Sciatic nerve (tissue), 2 donors: Measurements from ENCODE around the gene CCDC43. TPM values are rescaled to one million over a fixed set of nuclear protein-coding genes. Genes with fewer than 3 reads are reported as not detected.
A peak's percentile ranks its signal among the peaks of the same experiment; 100 is the strongest.
"Not testable (repeated sequence)": the region's sequence is repeated elsewhere in the genome, so short reads cannot be mapped to it uniquely, and the experiment has no call there.

Source experiments
- ATAC-seq: fragments of 200-7000 bp; cut with Tn5 transposase; one replicate; pipeline ENCODE4 v1.9.1; 2020; ENCODE audit warnings: mild to moderate bottlenecking, moderate library complexity
- DNase-seq: peaks from one replicate; pipeline ENCODE4 v3.0.0-alpha.2; 2020; ENCODE audit warnings: low spot score
- intact Hi-C: fragments of 100-400 bp; cut with DNase I; formaldehyde crosslinking; loops from one replicate; pipeline ENCODE4 v1.14.2; 2022
- total RNA-seq: library from RNA; stranded (reverse); fragmentation: NEBNext Ultra II Directional; extraction: Animal tissue kit (Norgen Biotek cat#: 25700); gene quantifications from one replicate; pipeline ENCODE4 v1.2.1, GENCODE V29; 2021
- donor health status: DM: no; HTN: no; CAD: no.
- donor health status: DM: no; HTN: no; CAD: no.

Gene CCDC43
- total RNA-seq, 1 donor from 2014 or later, result 18.9 TPM

DNA sequence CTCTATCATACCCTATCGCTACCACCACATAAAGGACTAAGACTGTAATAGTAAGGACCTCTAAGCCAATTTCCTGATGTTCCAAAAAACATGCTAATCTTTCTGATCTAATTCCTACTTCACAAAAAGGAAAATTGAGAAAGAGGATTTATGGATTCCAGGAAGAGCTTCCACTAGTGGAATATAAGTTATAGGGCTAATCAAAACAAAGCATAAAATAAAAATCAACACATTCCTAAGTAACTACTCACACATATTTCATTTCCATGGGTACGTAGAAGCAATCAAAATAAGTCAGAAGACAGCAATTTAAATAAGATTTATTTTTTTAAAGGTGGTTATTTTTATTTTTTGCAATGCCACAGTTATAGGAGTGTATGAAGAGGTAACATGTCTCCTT lies 12.4 kb downstream of the CCDC43 start:
- ATAC-seq, result no peak
- no peak for DNase-seq
- intact Hi-C loops, result no loop called here

DNA sequence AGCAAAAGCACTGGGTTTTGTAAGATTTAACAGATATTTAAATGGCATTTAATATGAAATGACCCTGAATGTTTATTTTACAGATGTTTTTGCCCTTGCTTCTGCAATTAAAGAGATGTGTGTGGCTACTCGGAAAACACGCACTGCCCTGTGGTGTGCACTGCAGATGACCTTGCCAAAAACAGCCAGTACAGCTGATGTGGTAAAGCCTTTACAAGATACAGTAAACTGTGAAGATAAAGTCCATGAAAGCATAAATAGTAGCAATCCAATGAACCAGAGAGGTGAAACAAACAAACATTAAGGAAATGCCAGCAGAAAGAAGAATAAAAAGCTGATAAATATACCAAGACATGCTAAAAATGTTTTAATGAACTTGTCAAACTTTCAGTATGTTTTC lies 15.7 kb downstream of the CCDC43 start:
- DNase-seq, result no peak
- intact Hi-C loops, result no loop called here

DNA sequence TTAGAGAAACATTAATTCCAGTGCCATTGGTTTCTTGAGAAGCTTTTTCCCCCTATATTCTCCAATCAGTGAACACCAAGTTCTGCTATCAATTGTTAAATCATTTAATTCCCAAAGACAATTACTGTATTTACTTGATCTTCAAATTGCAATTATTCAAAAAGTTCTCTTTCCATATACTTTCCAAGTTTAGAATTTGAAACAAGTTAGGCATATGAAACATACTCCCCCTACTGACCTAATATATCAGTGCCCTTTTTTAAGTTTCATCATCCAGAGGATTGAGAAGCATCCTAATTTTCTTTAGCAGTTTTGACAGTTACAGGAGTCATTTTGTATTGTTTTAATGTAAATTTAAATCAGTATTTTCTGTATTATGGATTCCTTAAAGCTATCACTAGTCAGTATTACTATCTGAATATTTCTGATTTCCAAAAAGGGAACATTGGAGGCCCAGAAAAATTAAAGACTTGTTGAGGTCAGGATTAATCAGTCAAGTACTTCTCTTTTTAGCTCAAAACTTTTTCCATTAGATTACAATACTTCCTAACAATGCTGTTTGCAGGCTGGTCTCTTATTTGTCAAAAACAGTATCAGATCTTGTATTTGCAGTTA lies 17.0 kb downstream of the CCDC43 start:
- intact Hi-C loops, result no loop called here
- ATAC-seq (no peak), DNase-seq (no peak)

More for the DNA sequence above, 15.7 kb downstream of the CCDC43 start:
- ATAC-seq, result no peak

DNA sequence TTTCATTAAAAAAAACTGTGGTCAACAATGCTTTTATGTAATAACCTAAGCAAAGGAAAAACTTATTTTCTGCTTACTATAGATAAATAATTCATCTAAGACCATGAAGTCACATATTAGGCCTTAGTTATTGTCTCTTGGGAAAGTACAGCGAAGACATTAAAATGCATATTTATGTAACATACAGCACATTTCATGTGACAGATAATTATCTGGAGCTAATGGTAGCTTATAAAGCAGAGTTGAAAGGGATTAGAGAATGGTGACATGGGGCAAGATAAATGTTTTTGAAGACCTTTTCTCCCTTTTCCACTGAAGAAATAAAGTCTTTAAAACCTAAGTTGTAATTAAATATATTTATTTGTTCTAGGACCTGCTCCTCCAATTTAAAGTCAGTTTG lies 23.6 kb downstream of the CCDC43 start:
- ATAC-seq, result no peak
- no peak for DNase-seq
- intact Hi-C loops, result no loop called here

DNA sequence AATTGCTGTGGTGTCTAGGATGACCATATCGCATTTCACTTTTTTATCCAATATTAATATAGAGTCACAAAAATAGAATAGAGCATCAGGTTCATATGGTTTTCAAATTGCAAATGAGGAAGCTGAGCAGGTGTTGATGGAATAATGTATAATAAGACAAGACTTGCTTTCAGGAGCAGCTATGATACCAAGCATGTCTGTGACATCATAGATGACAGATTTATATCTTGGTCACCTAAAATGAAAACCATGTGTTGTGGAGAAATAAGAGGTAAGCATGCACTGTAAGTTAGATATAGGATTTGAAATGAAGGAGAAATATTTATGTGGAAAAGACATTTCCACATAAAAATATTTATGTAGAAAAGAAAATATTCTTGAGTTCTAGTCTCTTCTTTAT lies 24.7 kb downstream of the CCDC43 start:
- intact Hi-C loops, result no loop called here
- ATAC-seq (no peak), DNase-seq (no peak)

DNA sequence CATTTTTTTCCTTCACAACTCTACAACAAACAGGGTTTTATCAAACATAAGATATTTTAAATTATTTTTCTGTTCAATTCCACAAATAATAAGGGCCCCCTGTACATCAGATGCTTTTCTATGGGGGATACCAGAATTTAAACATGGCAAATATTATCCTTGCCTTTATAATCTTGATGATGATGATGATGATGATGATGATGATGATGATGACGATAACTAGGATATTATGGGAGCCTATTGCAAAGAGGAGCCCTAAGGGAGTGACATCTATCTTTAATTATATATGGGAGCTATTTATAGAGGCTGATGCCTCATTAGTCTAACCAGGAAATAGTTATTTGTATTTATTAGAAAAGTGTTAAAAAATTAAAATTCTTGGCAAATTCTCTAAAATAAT lies 26.5 kb downstream of the CCDC43 start:
- ATAC-seq (no peak), DNase-seq (no peak)
- intact Hi-C loops, result no loop called here

DNA sequence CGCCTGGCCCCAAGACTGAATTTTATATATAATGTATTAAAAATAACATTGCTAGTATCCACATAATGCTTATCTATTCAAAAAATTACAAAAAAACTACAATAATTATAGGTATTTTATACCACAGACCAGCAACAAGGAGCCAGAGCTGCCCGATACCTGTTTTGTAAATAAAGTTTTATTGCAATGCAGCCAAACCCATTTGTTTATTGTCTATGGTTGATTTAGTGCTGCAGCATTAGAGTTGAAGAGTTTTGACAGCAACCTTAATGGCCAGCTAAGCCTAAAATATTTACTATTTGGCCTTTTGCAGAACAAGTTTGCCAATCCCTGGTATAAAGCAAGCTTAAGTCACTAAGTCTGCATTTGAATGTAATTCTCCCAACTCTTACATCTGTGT lies 27.7 kb downstream of the CCDC43 start:
- ATAC-seq, result no peak
- intact Hi-C loops, result no loop called here
- no peak for DNase-seq

DNA sequence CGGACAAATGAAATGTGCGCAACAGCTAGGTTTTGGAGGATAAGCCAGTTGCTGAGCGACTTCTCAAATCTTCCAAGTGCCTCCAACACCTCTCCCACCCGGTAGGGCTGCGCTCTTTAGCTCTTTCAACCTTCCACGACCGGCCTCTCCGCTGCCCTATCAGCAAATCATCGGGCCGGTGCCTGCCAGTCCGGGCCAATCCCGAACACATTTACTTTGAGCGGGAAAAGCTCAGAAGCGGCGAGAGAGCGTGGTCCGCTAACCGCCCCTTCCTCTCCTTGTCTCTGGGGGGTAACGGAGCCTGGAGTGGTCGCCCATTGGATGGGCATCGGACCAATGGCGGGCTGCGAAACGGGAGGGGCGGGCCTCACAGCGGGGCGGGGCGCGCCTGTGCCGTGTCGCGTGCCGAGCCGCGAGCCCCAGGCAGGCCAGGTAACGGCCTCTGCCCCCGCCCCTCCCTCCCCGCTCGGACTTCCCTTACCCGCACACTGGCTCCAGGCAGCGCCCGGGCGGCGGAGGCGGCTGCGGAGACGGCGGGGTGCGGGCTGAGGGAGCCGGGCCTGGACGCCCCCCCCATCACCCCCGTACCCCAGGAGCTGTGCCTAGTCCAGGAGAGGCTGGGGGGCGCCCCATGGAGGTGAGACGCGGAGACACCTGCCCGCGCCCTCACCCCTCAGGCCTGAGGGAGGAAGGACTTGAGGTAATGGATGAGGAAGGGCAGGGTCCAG lies 33.4 kb downstream of the CCDC43 start, which contains the start of gene MEIOC:
TSS of gene MEIOC (plus strand) at position 486 of the 728 bp plus-strand sequence. CDS start at position 632, 146 bp downstream.
- DNase-seq, result no peak
- intact Hi-C loops, result no loop called here
- no peak for ATAC-seq

DNA sequence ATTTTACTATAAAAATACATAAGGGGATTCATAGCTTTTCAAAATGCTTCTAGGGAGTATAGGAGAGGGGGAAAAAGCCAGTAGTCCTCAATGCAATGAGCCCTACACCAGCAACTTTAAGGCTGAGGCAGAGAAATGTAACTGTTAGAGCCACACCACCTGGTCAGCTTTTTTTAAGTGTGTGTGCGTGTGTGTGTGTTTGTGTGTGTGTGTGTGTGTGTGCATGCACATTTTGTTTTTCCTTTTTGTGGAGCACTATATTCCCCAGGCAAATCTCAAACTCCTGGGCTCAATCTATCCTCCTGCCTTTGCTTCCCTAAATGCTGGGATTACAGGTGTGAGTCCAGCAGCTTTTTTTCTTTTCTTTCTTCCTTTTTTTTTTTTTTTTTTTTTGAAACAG lies 35.6 kb downstream of the CCDC43 start:
- no peak for ATAC-seq
- intact Hi-C loops, result no loop called here
- DNase-seq, result no peak

DNA sequence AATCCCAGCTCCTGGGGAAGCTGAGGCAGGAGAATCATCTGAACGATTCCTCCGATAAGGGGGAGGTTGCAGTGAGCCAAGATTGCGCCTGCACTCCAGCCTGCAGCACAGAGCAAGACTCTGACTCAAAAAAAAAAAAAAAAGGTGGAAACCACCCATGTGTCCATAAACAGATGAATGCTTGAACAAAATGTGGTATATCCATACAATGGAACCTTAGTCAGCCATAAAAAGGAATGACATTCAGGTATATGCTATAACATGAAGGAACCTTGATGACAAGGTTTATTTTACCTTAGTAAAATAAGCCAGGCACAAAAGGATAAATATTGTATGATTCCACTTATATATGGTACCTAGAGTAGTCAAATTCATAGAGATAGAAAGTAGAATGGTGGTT lies 36.2 kb downstream of the CCDC43 start:
- intact Hi-C loops, result no loop called here
- no peak for DNase-seq
- no peak for ATAC-seq

DNA sequence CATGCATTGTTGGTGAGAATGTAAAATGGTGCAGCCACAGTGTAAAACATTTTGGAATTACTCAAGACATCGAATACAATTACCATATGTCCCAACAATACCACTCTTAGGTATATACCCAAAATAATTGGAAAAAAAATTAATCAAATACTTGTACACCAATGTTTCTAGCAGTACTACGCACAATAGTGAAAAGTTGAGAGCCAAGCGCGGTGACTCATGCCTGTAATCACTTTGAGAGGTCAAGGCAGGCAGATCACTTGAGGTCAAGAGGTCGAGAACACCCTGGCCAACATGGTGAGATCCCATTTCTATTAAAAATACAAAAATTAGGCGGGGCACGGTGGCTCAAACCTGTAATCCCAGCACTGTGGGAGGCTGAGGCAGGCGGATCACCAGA lies 36.8 kb downstream of the CCDC43 start:
- ATAC-seq (no peak), DNase-seq (no peak)
- intact Hi-C loops, result no loop called here

DNA sequence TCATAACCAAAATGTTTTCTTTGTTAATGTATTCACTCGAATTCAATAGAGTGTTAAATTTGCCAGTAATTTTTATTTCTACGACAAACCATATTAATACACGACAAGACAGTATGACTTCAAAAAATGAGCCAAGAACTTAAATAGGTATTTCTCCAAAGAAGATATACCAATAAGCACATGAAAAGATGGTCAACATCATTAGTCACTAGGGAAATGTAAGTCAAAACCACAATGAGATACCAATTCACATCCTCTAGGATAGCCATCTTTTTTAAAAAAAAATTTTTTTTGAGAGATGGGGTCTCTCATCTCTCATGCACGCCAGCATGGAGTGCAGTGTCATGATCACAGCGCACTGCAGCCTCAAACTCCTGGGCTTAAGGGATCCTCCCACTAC lies 38.3 kb downstream of the CCDC43 start:
- no peak for DNase-seq
- intact Hi-C loops, result no loop called here
- ATAC-seq, result no peak

DNA sequence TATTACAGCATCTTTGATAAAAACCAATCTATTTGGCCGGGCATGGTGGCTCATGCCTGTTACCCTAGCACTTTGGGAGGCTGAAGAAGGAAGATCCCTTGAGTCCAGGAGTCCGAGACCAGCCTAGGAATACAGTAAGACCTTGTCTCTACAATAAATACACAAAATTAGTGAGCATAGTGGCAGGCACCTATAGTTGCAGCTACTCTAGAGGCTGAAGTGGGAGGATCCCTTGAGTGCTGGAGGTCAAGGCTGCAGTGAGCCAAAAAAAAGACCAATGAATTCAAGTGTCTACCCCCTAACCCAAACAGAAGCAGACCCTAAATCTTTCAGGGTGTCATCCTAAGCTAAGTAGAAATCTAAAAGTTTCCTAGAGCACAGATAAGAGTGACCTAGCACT lies 40.6 kb downstream of the CCDC43 start:
- DNase-seq (no peak), ATAC-seq (no peak)
- intact Hi-C loops, result no loop called here

DNA sequence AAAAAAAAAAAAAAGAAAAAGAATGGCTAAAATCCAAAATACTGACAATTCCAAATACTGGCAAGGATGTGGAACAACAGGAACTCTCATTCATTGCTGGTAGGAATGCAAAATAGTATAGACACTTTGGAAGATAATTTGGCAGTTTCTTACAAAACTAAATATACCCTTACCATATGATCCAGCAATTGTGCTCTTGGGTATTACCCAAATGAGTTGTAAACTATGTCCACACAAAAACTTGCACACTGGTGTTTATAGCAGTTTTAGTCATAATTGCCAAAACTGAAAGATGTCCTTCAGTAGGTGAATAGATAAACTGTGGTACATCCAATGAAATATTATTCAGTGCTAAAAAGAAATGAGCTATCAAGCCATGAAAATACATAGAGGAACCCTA lies 41.8 kb downstream of the CCDC43 start:
- no peak for ATAC-seq

DNA sequence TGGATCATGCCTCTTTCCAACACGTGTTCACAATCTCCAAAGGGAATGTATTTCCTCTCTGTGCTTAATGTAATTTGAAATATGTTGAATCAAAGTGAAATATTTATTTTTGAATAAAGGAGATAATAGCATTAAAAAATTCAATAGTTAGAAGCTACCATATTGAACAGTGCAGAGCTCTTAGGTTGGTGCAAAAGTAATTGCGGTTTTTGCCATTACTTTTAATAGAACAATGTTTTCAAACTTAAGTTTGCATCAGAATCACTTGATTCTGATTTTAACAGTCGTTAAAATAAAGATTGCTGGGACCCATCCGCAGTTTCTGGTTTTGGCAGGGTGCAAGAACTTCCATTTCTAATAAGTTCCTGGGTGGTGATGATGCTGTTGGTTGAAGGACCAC lies 43.3 kb downstream of the CCDC43 start:
- DNase-seq (no peak), ATAC-seq (no peak)

More for the DNA sequence above, 41.8 kb downstream of the CCDC43 start:
- intact Hi-C loops, result no loop called here
- no peak for DNase-seq

DNA sequence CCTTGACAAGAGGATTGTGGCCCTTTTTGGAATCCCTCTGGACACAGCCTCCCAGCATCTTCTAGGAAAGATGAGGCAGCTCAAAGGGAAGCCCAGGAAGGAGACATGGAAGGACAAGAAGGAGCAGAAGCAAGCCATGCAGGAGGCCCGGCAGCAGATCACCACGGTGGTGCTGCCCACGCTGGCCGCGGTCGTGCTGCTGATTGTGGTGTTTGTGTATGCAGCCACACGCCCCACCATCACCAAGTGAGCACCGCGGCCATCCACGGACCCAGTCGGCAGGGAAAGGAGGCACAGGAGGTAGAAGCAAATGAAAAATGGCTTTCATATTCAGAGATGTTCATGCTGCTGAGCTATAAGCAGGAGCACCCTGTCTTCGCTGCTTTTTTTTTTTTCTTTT lies 44.2 kb downstream of the CCDC43 start:
- no peak for DNase-seq
- intact Hi-C loops, result no loop called here
- no peak for ATAC-seq

More for the DNA sequence above, 43.3 kb downstream of the CCDC43 start:
- intact Hi-C loops, result no loop called here

DNA sequence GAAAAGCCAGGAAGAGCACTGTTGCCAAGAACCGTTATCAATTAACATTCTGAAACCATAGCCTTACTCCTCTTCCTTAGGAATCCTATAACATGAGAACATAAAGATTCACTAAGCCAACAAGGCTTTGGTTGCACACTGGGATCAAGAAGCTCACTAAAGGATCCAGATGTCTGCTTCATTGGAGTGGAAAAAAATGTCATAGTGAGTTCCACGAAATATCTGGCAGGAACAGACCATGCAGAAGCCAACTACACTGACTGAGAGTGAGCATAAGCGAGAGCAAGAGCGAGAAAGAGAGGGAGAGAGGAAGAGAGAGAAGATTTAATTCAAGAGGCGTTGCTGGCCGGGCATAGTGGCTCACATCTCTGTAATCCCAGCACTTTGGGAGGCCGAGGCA lies 46.7 kb downstream of the CCDC43 start:
- intact Hi-C loops, result no loop called here
- ATAC-seq, result no peak
- no peak for DNase-seq

DNA sequence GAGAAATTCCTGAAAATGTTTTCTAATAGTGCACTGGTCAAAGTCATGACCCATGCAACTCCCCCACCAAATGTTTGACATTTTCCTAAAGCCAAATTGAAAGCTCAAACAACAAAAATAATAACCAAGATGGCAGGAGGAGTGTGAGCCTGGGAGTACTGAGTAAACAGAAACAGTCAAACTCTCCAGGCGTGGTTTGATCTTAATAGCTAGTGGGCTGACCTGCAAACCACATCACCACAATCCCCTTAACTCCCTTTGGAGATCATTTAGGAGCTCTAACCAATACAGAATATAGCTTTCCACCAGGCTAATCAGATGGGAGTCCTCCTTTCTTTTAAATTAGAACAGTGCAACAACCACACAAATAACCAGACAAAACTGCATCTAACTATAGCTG lies 52.5 kb downstream of the CCDC43 start:
- DNase-seq (no peak), ATAC-seq (no peak)
- intact Hi-C loops, result loop anchor here (5.0 kb wide), 1 partner anchor 105 kb away; no protein-coding TSS in a partner anchor

DNA sequence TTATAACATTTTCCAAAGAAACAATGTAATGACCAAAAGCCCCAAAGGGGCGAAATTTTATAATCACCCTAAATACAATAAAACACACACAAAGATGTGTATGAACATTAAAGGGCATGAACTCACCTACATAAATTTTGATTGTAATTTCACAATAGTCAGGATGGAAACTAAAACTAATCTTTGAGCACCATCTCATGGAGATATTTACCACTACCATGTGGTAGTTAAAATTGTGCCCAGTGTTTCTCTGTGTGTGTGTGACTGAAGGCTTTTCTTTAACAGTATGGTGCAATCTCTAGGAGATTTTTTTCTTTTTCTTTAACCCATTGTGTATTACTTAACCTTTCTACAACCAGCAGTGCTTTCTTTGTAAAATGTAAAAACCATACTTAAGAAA lies 53.0 kb downstream of the CCDC43 start:
- no peak for DNase-seq
- intact Hi-C loops, result loop anchor here (5.0 kb wide), 1 partner anchor 104 kb away; no protein-coding TSS in a partner anchor
- peak; percentile 95 for ATAC-seq

DNA sequence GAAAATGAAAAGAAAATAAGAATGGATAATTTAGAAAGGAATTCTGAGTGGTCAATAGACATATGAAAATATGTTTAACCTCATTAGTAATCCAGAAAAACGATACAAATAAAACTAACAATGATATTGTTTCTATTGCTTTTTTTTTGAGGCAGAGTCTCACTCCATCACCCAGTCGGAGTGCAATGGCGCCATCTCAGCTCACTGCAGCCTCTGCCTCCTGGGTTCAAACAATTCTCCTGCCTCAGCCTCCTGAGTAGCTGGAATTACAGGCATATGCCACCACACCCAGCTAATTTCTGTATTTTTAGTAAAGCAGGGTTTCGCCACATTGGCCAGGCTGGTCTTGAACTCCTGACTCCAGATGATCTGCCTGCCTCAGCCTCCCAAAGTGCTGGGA lies 55.2 kb downstream of the CCDC43 start:
- DNase-seq, intact Hi-C loops, ATAC-seq: not testable (repeated sequence)

DNA sequence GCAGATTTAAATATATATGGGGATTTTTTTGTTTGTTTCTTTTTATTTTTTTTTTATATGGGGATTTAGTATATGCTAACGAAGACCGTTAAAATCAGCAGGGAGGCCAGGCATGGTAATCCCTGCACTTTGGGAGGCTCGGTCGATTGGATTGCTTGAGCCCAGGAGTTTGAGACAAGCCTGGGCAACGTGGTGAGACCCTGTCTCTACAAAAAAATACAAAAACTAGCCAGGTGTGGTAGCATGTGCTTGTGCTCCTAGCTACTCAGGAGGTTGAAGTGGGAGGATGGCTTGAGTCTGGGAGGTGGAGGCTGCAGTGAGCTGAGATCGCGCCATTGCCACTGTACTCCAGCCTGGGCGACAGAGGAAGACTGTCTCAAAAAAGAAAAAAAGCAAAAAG lies 55.6 kb downstream of the CCDC43 start:
- ATAC-seq, result no peak
- DNase-seq, result no peak
- intact Hi-C loops, result no loop called here
